Esophagus (tissue), 2 donors: ENCODE data around the gene HEXIM1. TPM values are rescaled to one million over a fixed set of nuclear protein-coding genes. Genes with fewer than 3 reads are reported as not detected.

ENCODE experiments used
- H3K27ac ChIP-seq, 2 donors: one replicate each; pipeline ENCODE4 v1.5.1; 2013; ENCODE audit warnings: low read depth in 2 of 2, mild to moderate bottlenecking in 2 of 2, inconsistent platforms in 1 of 2, low read length in 1 of 2, moderate library complexity in 1 of 2
- H3K27me3 ChIP-seq, 2 donors: one replicate each; pipeline ENCODE4 v1.6.1; 2013; ENCODE audit warnings: low read length in 2 of 2, control low read depth in 1 of 2, mild to moderate bottlenecking in 1 of 2; ENCODE audit not compliant: insufficient read depth in 2 of 2, control insufficient read depth in 1 of 2
- H3K36me3 ChIP-seq, 2 donors: one replicate each; pipeline ENCODE4 v1.6.1; 2013; ENCODE audit warnings: low read length in 1 of 2; ENCODE audit not compliant: control insufficient read depth in 2 of 2, insufficient read depth in 2 of 2
- H3K4me1 ChIP-seq, 2 donors: one replicate each; pipeline ENCODE4 v1.6.1; 2013; ENCODE audit warnings: low read length in 1 of 2; ENCODE audit not compliant: control insufficient read depth in 2 of 2, insufficient read depth in 2 of 2
- H3K4me3 ChIP-seq, 2 donors: one replicate each; pipeline ENCODE4 v1.5.1; 2013; ENCODE audit warnings: low read length in 2 of 2, mild to moderate bottlenecking in 2 of 2, low read depth in 1 of 2, moderate library complexity in 1 of 2
- H3K9me3 ChIP-seq, 2 donors: one replicate each; pipeline ENCODE4 v1.6.1; 2013; ENCODE audit warnings: mild to moderate bottlenecking in 2 of 2, low read depth in 1 of 2, low read length in 1 of 2, moderate library complexity in 1 of 2; ENCODE audit not compliant: control insufficient read depth in 2 of 2, insufficient read depth in 1 of 2
- WGBS, 2 donors: extraction: QIAGEN DNeasy Blood & Tissue Kit; methylation state at CpG; one replicate each; pipeline ENCODE4 v1.1.7; 2013; 5-methylcytosine and 5-hydroxymethylcytosine counted together
- polyA plus RNA-seq, 2 donors: library from polyadenylated mRNA; stranded (reverse); fragments of 200-250 nt; gene quantifications; one replicate each; pipeline ENCODE4 v1.2.3, GENCODE V29; 2013
- donor health status: healthy with polysubstance abuse.
- donor health status: Bipolar disorder and iron deficiency.

The HEXIM1 gene
- polyA plus RNA-seq, 2 donors = 20.4 to 24.2 TPM

DNA sequence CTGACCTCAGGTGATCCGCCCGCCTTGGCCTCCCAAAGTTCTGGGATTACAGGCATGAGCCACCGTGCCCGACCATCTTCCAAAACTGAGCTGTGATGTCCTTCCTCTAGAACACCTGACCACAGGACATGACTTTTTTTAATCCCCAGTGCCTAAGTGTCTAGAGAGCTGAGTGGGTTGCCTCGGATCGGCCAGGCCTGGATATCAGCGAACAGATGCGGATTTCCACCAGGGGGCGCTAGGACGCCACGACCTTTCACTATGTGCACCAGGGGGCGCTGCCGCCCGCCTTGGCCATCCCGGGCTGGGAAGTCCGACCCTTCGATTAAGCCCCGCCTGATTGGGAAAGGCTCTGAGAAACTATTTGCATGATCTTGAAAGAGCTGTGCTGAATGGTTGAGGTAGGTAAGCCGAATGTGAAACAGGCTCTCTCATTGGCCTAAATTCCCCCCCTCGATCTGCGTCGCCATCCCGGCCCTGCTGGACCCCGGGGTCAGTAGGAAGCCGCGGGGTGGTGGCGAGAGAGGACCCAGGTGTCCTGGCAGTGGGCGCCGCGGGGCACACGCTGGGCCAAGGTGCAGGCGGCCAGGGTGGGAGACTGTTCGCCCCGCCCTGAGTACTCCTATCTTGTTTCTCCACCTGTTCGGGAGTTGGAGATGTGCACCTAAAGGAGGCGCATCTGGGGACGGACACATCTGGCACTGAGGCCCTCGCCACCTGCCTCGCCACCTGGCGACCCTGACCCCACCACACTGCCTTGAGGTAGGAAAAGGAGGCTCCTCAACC lies 12.9 kb upstream of the HEXIM1 start, which contains the start of gene ACBD4:
Gene ACBD4 (plus strand): TSS at position 496 of the 786 bp plus-strand sequence. CDS start 458 bp downstream, outside the sequence.
- H3K27me3 ChIP-seq = no peaks in the 10 kb centered on the region
- H3K4me3 ChIP-seq = peak within 1 kb of the TSS; percentile 71 to 73
- H3K27ac ChIP-seq = peak within 1 kb of the TSS; percentile 64 to 87
- 5% methylated on average over 40 of the region's 40 CpGs for WGBS, 2 donors
- H3K4me1 ChIP-seq = peaks cover 5 to 28% of the 10 kb centered on the region in 2 donors
- H3K9me3 ChIP-seq = no peaks in the 10 kb centered on the region
- H3K36me3 ChIP-seq = no peaks in the 10 kb centered on the region

DNA sequence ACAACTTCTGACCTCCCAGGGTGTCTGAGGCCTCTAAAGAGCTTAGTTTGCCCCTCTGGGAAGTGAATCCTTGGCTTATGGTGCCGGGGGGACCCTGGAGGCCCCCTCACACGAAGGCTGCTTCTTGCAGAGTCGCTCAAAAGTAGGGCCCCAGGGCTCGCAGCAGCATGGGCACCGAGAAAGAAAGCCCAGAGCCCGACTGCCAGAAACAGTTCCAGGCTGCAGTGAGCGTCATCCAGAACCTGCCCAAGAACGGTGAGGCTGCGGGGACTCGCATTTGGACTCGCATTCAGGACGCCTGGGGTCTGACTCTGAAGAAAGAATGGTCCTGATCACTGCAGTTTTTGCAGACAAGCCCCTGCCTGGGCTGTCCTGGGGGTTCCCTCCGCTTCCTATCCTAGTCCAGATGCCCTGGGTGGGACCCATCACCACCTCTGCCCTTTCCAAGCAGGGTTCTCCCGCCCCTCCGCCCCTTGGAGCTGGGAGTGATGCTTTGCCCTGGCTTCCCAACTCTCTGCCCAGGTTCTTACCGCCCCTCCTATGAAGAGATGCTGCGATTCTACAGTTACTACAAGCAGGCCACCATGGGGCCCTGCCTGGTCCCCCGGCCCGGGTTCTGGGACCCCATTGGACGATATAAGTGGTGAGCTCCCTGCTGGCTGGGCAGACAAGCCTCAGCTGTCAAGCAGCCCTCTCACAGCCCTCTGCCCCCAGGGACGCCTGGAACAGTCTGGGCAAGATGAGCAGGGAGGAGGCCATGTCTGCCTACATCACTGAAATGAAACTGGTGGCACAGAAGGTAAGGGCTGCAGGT lies 12.1 kb upstream of the HEXIM1 start:
- Histone ChIP-seq H3K4me1 (peaks cover 5 to 20% of the 10 kb centered on the region in 2 donors), H3K36me3 (no peaks in the 10 kb centered on the region), H3K4me3 (peak overlapping the region; percentile 71 to 73), H3K27me3 (no peaks in the 10 kb centered on the region), H3K27ac (peak overlapping the region; percentile 64 to 87), H3K9me3 (no peaks in the 10 kb centered on the region)
- WGBS, 2 donors = 41 to 46% methylated on average over 21 of the region's 21 CpGs

- H3K36me3 ChIP-seq = no peaks in the 10 kb centered on the region
- H3K4me3 ChIP-seq = no peak overlapping the region
- H3K4me1 ChIP-seq = peaks cover 5 to 15% of the 10 kb centered on the region in 2 donors
- no peak overlapping the region for H3K27ac ChIP-seq
- H3K27me3 ChIP-seq = no peaks in the 10 kb centered on the region
- H3K9me3 ChIP-seq = no peaks in the 10 kb centered on the region
- WGBS, 2 donors = 78 to 80% methylated on average over 12 of the region's 12 CpGs
These were observed 11.3 kb upstream of the HEXIM1 start for GRCh38 chr17:45136846-45137560.

DNA sequence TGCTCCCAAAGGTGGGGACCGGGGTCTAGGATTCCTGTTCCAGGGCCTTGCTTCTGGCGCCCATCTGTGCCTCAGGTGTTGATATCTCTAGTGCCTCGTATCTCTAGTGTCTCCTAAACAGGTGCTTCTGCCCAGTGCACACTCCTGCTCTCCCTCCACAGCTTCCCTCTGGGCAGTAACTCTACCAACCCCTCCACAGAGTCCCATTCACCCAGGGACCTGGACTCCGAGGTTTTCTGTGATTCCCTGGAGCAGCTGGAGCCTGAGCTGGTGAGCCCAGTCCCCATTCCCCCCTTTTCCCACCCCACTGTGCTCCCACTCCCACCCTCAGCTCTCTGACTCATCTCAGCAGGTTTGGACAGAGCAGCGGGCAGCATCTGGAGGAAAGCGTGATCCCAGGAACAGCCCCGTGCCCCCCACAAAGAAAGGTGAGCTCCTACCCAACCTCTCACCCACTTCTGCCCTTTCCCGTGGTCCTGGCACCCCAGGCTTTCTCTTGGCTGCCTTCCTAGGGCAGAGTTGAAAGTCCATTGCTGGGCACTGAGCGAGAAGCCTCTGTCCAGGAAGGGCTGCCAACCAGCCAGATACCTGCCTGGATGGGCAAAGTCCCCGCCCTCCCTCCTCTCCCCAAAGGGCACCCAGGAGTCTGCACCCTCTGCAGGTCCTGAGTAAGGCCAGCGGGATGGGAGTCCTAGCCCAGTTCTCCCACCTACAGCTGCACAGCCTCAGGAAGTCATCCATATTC lies 10.5 kb upstream of the HEXIM1 start:
- 66 to 67% methylated on average over 11 of the region's 11 CpGs for WGBS, 2 donors
- peaks cover 5 to 15% of the 10 kb centered on the region in 2 donors for H3K4me1 ChIP-seq
- no peaks in the 10 kb centered on the region for H3K36me3 ChIP-seq
- no peak overlapping the region for H3K4me3 ChIP-seq
- H3K9me3 ChIP-seq = no peaks in the 10 kb centered on the region
- H3K27me3 ChIP-seq = no peaks in the 10 kb centered on the region
- no peak overlapping the region for H3K27ac ChIP-seq

GRCh38 chr17:45138911-45139532 lies 9.3 kb upstream of the HEXIM1 start:
- Histone ChIP-seq H3K4me3 (no peak overlapping the region), H3K27ac (no peak overlapping the region), H3K27me3 (no peaks in the 10 kb centered on the region), H3K9me3 (no peaks in the 10 kb centered on the region), H3K4me1 (peaks cover 5 to 11% of the 10 kb centered on the region in 2 donors), H3K36me3 (no peaks in the 10 kb centered on the region)
- 80 to 84% methylated on average over 14 of the region's 14 CpGs for WGBS, 2 donors

GRCh38 chr17:45139533-45139920 lies 8.7 kb upstream of the HEXIM1 start:
- Histone ChIP-seq H3K27ac (no peak overlapping the region), H3K27me3 (no peaks in the 10 kb centered on the region), H3K4me1 (peaks cover 5 to 11% of the 10 kb centered on the region in 2 donors), H3K36me3 (no peaks in the 10 kb centered on the region), H3K9me3 (no peaks in the 10 kb centered on the region), H3K4me3 (no peak overlapping the region)
- WGBS, 2 donors = 79 to 84% methylated on average over 4 of the region's 4 CpGs

DNA sequence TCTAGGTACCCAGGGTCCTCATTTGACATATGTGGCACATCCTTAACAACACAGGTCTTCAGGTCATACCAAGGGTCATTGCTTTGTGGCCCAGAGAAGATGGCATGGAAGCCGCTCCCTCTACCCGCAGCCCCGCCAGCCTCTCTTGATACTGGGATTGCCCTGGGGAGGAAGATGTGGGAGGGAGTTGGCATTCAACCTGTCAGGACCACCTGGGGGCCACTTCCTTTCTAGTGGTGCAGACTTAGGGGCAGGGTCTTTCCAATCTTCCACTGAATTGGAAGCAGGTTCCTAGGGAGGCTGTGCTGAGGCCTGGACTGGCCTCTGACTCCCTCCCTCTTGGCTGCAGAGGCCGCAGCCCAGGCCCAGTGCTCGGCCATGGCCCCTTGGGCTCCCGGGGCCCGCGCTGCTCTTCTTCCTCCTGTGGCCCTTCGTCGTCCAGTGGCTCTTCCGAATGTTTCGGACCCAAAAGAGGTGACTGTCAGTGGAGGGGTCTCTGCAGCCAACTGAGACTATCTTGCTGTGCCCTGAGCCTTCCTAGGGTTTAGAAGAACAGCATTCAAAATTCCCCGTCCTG lies 5.1 kb upstream of the HEXIM1 start:
- 65 to 70% methylated on average over 13 of the region's 13 CpGs for WGBS, 2 donors
- H3K4me1 ChIP-seq = peaks cover 2 to 5% of the 10 kb centered on the region in 2 donors
- no peak overlapping the region for H3K4me3 ChIP-seq
- H3K9me3 ChIP-seq = no peaks in the 10 kb centered on the region
- peak overlapping the region; percentile 88 to 91 for H3K27ac ChIP-seq
- no peaks in the 10 kb centered on the region for H3K27me3 ChIP-seq
- H3K36me3 ChIP-seq = no peaks in the 10 kb centered on the region

DNA sequence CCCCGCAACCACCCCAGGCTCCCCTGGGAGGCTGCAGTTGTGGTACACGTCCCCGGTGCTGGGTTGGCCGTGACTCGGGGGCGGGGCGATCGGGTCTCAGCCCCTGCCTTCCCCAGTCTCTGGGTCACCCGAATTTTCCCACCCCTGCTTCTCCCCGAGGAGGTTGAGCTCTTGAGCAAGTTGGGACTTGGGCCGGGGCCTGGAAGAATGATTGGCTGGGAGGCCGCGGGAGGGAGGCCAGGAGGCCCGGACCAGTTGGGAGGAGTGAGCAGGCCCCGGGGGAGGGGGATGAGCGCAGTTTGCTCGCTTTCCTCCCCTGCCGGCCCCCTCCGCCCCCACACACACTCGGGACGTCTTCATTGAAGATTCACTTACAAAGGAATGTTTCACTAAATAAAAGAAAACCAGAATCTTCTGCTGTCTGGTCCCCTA lies 4.5 kb upstream of the HEXIM1 start:
- H3K27ac ChIP-seq = peak overlapping the region; percentile 88 to 91
- H3K9me3 ChIP-seq = no peaks in the 10 kb centered on the region
- no peaks in the 10 kb centered on the region for H3K27me3 ChIP-seq
- H3K36me3 ChIP-seq = no peaks in the 10 kb centered on the region
- 10 to 16% methylated on average over 19 to 21 of the region's 21 CpGs for WGBS, 2 donors
- H3K4me1 ChIP-seq = peaks cover 2 to 5% of the 10 kb centered on the region in 2 donors
- H3K4me3 ChIP-seq = peak overlapping the region; percentile 51 to 52
